CD4-positive, alpha-beta memory T cell (primary cell): ENCODE results near the gene GPS2. TPM values are rescaled to one million over a fixed set of nuclear protein-coding genes. Genes with fewer than 3 reads are reported as not detected.

ENCODE experiments used
- CTCF ChIA-PET: fragments of 350-600 bp; sonication (Branson Sonifier 250); formaldehyde crosslinking; loops from one replicate; lab custom pipeline; 2021; ENCODE audit warnings: inconsistent platforms; ENCODE audit not compliant: partially characterized antibody; lab: Charles Lee
- POLR2A ChIA-PET: fragments of 350-600 bp; sonication (Branson Sonifier 250); formaldehyde crosslinking; loops from one replicate; lab custom pipeline; 2021; ENCODE audit not compliant: partially characterized antibody; lab: Charles Lee
- DNase-seq, 5 donors: peaks; one replicate each; pipeline versions ENCODE4 v3.0.0 to v3.0.0-alpha.2; 2020 to 2022; ENCODE audit warnings: mixed read lengths in 1 of 5
- H3K27ac ChIP-seq: one replicate; pipeline ENCODE4 v1.7.0; 2013; ENCODE audit warnings: low read depth, low read length
- H3K27me3 ChIP-seq: 2 replicates; pipeline ENCODE4 v1.7.0; 2013; ENCODE audit warnings: mild to moderate bottlenecking, low read length, moderate library complexity; ENCODE audit not compliant: insufficient read depth
- H3K36me3 ChIP-seq: 2 replicates; pipeline ENCODE4 v1.7.0; 2013; ENCODE audit warnings: mild to moderate bottlenecking, low read length, moderate library complexity; ENCODE audit not compliant: insufficient read depth
- H3K4me1 ChIP-seq: 2 replicates; pipeline ENCODE4 v1.7.0; 2013; ENCODE audit warnings: mild to moderate bottlenecking, low read length, moderate library complexity; ENCODE audit not compliant: insufficient read depth
- H3K4me3 ChIP-seq, 2 donors: one replicate each; pipeline ENCODE4 v1.7.0; 2013; ENCODE audit warnings: low read length in 2 of 2, mild to moderate bottlenecking in 1 of 2
- H3K9me3 ChIP-seq, 2 donors: one replicate each; pipeline ENCODE4 v1.7.0; 2013; ENCODE audit warnings: low read length in 2 of 2, control low read depth in 1 of 2; ENCODE audit not compliant: control insufficient read depth in 1 of 2
- H3K27ac Mint-ChIP-seq, 7 donors: one replicate each; pipeline ENCODE4 v1.8.0; 2020 to 2021; ENCODE audit warnings: mixed read lengths in 7 of 7, mild to moderate bottlenecking in 6 of 7, inconsistent platforms in 3 of 7, moderate library complexity in 3 of 7
- H3K27me3 Mint-ChIP-seq, 2 donors: one replicate each; pipeline ENCODE4 v1.8.0; 2020 to 2021; ENCODE audit warnings: mixed read lengths in 2 of 2
- H3K36me3 Mint-ChIP-seq, 2 donors: one replicate each; pipeline ENCODE4 v1.8.0; 2020 to 2021; ENCODE audit warnings: mixed read lengths in 2 of 2, inconsistent platforms in 1 of 2, mild to moderate bottlenecking in 1 of 2
- H3K4me1 Mint-ChIP-seq, 4 donors: one replicate each; pipeline ENCODE4 v1.8.0; 2020 to 2021; ENCODE audit warnings: mixed read lengths in 4 of 4, mild to moderate bottlenecking in 1 of 4
- H3K4me3 Mint-ChIP-seq, 8 donors: one replicate each; pipeline ENCODE4 v1.8.0; 2020 to 2021; ENCODE audit warnings: mixed read lengths in 8 of 8, mild to moderate bottlenecking in 7 of 8, moderate library complexity in 6 of 8, inconsistent platforms in 3 of 8
- H3K9me3 Mint-ChIP-seq, 8 donors: one replicate each; pipeline ENCODE4 v1.8.0; 2020 to 2021; ENCODE audit warnings: mixed read lengths in 8 of 8, mild to moderate bottlenecking in 5 of 8, inconsistent platforms in 3 of 8, moderate library complexity in 1 of 8
- intact Hi-C: fragments of 100-400 bp; cut with micrococcal nuclease; formaldehyde crosslinking; loops from one replicate; pipeline ENCODE4 v1.15.1; 2023
- polyA plus RNA-seq, 2 donors: library from polyadenylated mRNA; unstranded; fragments of 300-500 nt; fragmentation: Illumina TruSeq; gene quantifications; one replicate each; pipeline ENCODE4 v1.2.3, GENCODE V29; 2021
- total RNA-seq, 2 experiments: library from RNA; stranded (reverse); gene quantifications; one replicate each; pipeline ENCODE4 v1.2.3, GENCODE V29; 2021

The GPS2 gene
- total and polyA plus RNA-seq, 4 experiments from 2014 or later = 101 to 132 (median 123) TPM

DNA sequence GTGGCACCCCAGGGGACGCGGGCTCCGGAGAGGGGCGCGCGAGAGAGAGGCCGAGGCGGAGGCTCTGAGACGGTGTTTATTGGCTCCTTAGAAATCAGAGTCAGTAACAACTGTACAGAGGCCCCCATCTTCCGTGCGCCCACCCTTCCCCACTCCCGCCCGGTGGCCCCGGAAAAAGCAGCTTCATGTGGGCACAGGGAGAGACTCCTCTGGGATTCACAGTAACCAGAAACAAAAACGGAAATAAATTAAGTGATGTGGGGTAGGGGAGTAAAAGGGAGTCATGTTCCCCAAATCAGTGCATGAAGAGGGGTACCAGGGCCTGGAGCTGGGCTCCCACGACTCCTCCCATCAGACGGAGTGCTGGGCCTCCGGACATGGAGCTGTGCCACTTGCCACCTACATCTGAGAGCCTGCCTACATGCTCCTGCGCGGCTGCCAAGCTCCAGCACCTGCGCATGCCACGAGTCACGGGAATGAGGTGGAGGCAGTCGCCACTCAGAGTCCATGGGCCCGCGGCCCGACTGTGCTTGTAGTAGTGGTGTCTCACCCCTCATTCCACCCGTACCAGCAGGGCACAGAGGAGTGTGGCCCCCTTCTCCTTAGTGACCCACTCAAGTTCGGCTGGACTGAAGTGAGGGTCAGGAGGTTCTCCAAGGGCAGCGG is 543 bp upstream of the GPS2 start:
- Mint-ChIP-seq H3K27me3 (no peaks in the 10 kb centered on the region), H3K9me3 (peaks cover 0 to 7% (median 0%) of the 10 kb centered on the region in 8 donors), H3K27ac (peak overlapping the region; percentile 92 to 98 (median 96)), H3K36me3 (peaks cover 44 to 67% of the 10 kb centered on the region in 2 donors), H3K4me1 (peaks cover 22 to 57% (median 36%) of the 10 kb centered on the region in 4 donors), H3K4me3 (peak overlapping the region; percentile 80 to 97 (median 92))
- Histone ChIP-seq H3K27me3 (no peaks in the 10 kb centered on the region), H3K4me1 (peaks cover 42% of the 10 kb centered on the region), H3K9me3 (no peaks in the 10 kb centered on the region), H3K4me3 (peak overlapping the region; percentile 68 to 76), H3K36me3 (peaks cover 52% of the 10 kb centered on the region), H3K27ac (peak overlapping the region; percentile 83)
- ChIA-PET POLR2A (interaction anchor here (0.6 to 9.3 kb wide), 22 partner anchors 10 to 371 kb away, joined by 3 to 187 read pairs (median 6); partner anchors contain the start of genes ACADVL, ACAP1, DLG4 and DVL2), CTCF (interaction anchor here (1.0 to 4.2 kb wide), 5 partner anchors 9 to 121 kb away, joined by 3 to 21 read pairs (median 5); partner anchors contain the start of gene ACAP1)
- intact Hi-C loops = loop anchor here (1.0 kb wide), 2 partner anchors 8 to 14 kb away; partner anchors contain the start of genes EIF5A and NEURL4
- DNase-seq = no peak

DNA sequence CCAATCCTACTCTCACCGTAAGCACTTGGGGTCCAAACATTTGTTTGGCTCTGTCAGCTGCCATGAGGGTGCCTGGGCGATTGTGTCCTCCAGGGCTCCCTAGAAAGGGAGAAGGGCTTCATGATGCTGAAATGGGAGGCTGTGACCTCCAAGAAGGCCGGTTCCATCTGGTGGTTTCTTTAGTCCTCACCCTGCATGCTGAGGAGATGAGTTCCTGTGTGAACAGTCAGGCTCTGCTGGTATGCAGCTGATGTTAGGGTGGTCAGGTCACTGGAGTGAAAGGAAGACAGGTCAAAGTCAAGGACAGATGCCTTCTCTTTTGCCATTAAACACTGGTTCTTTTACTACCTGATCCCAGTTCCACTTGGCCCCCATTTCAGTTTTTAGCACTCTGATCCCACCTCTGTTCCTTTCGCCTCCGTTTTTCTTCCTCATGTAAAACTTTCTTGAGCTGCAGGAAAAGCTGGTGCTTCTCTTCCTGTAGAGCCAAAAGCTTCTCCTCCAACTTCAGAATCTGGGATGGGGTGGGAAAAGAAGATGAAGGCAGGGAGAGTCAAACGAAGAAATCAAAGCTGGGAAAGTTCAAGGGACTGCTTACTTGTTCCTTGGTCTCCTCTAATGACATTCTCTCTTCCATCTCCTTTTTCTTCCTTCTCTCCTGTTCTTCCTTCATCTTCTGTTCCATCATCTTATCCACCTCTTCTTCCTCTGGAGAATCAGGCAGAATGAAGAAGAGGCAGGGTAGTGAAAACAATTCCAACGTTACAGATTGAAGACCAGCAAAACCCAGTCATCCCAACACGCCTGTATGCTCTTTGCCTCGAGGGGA is 1.1 kb downstream of the GPS2 start:
- CTCF ChIA-PET = interaction anchor here (0.6 to 4.2 kb wide), 7 partner anchors 8 to 123 kb away, joined by 3 to 21 read pairs (median 5); partner anchors contain the start of gene ACAP1
- intact Hi-C loops = no loop called here
- H3K4me3 ChIP-seq = peak overlapping the region; percentile 5 to 68
- no peak for DNase-seq
- H3K27me3 ChIP-seq = no peaks in the 10 kb centered on the region
- H3K4me3 Mint-ChIP-seq = peak overlapping the region; percentile 67 to 85 (median 83)
- H3K4me1 Mint-ChIP-seq = peaks cover 38 to 73% (median 52%) of the 10 kb centered on the region in 4 donors
- peaks cover 58% of the 10 kb centered on the region for H3K4me1 ChIP-seq
- no peaks in the 10 kb centered on the region for H3K9me3 ChIP-seq
- H3K36me3 ChIP-seq = peaks cover 67% of the 10 kb centered on the region
- peak overlapping the region; percentile 91 to 98 (median 95) for H3K27ac Mint-ChIP-seq
- peaks cover 57 to 80% of the 10 kb centered on the region in 2 donors for H3K36me3 Mint-ChIP-seq
- no peaks in the 10 kb centered on the region for H3K27me3 Mint-ChIP-seq
- POLR2A ChIA-PET = interaction anchor here (0.9 to 9.3 kb wide), 21 partner anchors 9 to 373 kb away, joined by 3 to 187 read pairs (median 7); partner anchors contain the start of genes ACADVL, ACAP1, DLG4 and DVL2
- peaks cover 0 to 7% (median 0%) of the 10 kb centered on the region in 8 donors for H3K9me3 Mint-ChIP-seq
- H3K27ac ChIP-seq = peak overlapping the region; percentile 83

DNA sequence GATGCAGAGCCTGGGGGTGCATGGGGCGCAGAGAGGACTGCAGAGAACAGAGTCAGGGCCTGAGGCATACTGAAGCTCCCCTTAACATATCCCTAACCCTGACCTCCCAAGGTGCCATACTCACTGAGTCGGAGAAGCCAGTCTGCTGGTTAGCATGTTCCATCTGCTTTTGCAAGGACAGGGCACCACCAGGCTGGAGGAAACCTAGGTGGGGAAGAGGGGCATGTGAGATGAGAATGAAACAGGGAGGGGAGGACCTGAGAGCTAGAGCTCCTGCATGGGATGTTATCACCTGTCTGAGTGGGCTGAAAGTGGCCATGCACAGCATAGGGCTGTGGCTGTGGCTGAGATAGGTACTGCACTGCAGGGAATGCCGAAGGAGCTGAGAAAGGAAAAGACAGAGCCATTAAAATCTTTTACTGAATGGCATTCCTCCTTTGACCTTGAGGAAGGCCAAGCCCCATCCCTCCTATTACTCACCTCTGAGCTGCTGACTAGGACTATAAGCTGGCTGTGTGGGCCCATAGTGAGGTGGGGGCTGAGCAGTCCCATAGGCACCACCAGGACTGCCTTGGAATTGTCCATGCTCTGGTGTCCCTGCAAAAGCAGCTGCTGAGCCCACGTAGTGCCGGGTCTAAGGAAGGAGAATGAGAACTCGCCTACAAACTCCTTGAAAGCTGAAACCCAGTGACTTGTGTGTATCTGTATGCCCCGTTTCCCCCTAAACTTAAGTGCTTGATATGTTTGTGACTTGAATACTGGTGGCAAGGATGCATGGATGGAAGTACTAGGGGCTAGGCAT is 1.9 kb downstream of the GPS2 start:
- no peak for DNase-seq
- Histone ChIP-seq H3K27me3 (no peaks in the 10 kb centered on the region), H3K4me1 (peaks cover 62% of the 10 kb centered on the region), H3K36me3 (peaks cover 62% of the 10 kb centered on the region), H3K4me3 (no peak overlapping the region), H3K9me3 (no peaks in the 10 kb centered on the region), H3K27ac (peak overlapping the region; percentile 83)
- H3K27ac Mint-ChIP-seq = peak overlapping the region; percentile 80 to 96 (median 92)
- CTCF ChIA-PET = interaction anchor here (0.6 to 4.2 kb wide), 5 partner anchors 9 to 23 kb away, joined by 3 to 21 read pairs (median 6); partner anchors contain the start of gene ACAP1
- POLR2A ChIA-PET = interaction anchor here (0.6 to 9.3 kb wide), 21 partner anchors 9 to 532 kb away, joined by 3 to 187 read pairs (median 5); partner anchors contain the start of genes ACADVL, ACAP1, DLG4 and DVL2
- H3K4me1 Mint-ChIP-seq = peaks cover 41 to 78% (median 58%) of the 10 kb centered on the region in 4 donors
- peaks cover 55 to 81% of the 10 kb centered on the region in 2 donors for H3K36me3 Mint-ChIP-seq
- H3K9me3 Mint-ChIP-seq = peaks cover 0 to 7% (median 0%) of the 10 kb centered on the region in 8 donors
- no peaks in the 10 kb centered on the region for H3K27me3 Mint-ChIP-seq
- H3K4me3 Mint-ChIP-seq = peak overlapping the region; percentile 41 to 84 (median 68)
- intact Hi-C loops = no loop called here

DNA sequence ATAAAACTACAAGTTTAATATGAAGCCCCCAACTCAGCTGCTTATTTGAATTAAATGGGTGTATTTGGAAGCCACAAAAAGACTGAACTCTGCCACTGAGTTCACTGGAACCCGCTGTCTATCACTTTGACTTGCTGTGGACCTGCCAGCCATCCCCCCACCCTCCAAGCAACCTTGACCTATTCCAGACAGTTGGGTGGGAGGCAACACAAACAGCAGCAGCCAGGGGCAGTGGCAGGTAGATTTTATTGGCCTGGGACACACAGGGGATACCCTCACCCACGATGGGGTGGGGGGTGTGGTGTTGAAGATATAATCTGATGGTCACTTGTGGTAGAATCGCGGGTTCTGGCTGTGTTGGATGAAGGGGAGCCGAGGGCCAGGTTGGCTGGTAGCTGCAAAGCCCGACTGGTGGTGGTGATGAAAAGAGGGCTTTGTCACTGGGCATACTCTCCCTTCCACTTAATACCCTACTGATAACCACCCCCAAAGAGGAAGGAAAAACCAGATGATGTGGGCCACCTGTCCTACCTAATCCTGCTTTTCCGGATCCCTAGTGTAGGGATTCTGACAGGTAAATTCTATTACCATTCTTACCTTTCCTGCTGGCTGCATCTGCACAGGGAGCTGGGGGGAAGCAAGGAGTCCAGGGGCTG is 2.6 kb downstream of the GPS2 start:
- Mint-ChIP-seq H3K27me3 (no peaks in the 10 kb centered on the region), H3K36me3 (peaks cover 52 to 75% of the 10 kb centered on the region in 2 donors), H3K9me3 (peaks cover 0 to 7% (median 0%) of the 10 kb centered on the region in 8 donors), H3K4me3 (peak overlapping the region in 5 of 8 donors; percentile 48 to 79 (median 67)), H3K4me1 (peaks cover 41 to 78% (median 58%) of the 10 kb centered on the region in 4 donors), H3K27ac (peak overlapping the region; percentile 78 to 96 (median 88))
- Histone ChIP-seq H3K36me3 (peaks cover 55% of the 10 kb centered on the region), H3K4me3 (no peak overlapping the region), H3K27me3 (no peaks in the 10 kb centered on the region), H3K4me1 (peaks cover 62% of the 10 kb centered on the region), H3K27ac (peak overlapping the region; percentile 83), H3K9me3 (no peaks in the 10 kb centered on the region)
- intact Hi-C loops = no loop called here
- DNase-seq = no peak
- POLR2A ChIA-PET = interaction anchor here (0.9 to 9.3 kb wide), 11 partner anchors 12 to 533 kb away, joined by 3 to 187 read pairs (median 5); partner anchors contain the start of genes ACAP1, NEURL4 and TMEM256
- CTCF ChIA-PET = interaction anchor here (1.5 to 4.2 kb wide), 3 partner anchors 17 to 24 kb away, joined by 4 to 21 read pairs (median 5); partner anchors contain the start of gene ACAP1

DNA sequence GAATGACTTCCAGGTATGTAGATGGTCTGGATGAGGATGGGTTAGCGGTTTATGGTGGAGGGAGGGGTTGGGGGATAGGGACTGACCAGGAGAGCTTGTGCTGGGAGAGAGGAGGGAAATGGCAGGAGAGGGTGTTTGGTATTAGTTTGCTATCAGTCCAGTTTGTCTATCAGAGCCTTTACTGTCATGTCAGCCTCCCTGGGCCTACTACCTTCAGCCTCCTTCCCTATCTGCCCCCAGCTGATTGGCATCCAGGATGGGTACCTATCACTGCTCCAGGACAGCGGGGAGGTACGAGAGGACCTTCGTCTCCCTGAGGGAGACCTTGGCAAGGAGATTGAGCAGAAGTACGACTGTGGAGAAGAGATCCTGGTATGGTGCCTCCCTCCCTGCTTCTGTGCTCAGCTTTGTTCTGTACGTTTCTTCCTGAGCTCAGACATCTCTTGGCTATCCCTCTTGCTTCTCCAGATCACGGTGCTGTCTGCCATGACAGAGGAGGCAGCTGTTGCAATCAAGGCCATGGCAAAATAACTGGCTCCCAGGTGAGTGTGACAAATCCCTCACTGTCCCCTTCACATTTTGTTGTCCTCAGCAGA is 4.0 kb downstream of the GPS2 start:
- H3K4me1 ChIP-seq = peaks cover 62% of the 10 kb centered on the region

More for the DNA sequence above, 4.0 kb downstream of the GPS2 start:
- peaks cover 40 to 84% (median 60%) of the 10 kb centered on the region in 4 donors for H3K4me1 Mint-ChIP-seq
- POLR2A ChIA-PET = interaction anchor here (0.5 to 9.3 kb wide), 10 partner anchors 10 to 845 kb away, joined by 3 to 187 read pairs (median 8); partner anchors contain the start of genes ACAP1, GABARAP and NEURL4
- CTCF ChIA-PET = interaction anchor here (1.2 to 1.6 kb wide), 3 partner anchors 10 to 24 kb away, joined by 5 to 6 read pairs (median 5); partner anchors contain the start of gene ACAP1
- H3K36me3 Mint-ChIP-seq = peaks cover 49 to 74% of the 10 kb centered on the region in 2 donors
- no peak overlapping the region for H3K4me3 ChIP-seq
- H3K4me3 Mint-ChIP-seq = peak overlapping the region in 4 of 8 donors; percentile 48 to 96 (median 84)
- DNase-seq = no peak
- H3K9me3 Mint-ChIP-seq = peaks cover 0 to 7% (median 0%) of the 10 kb centered on the region in 8 donors
- peaks cover 49% of the 10 kb centered on the region for H3K36me3 ChIP-seq
- peaks cover 0 to 4% of the 10 kb centered on the region in 2 donors for H3K27me3 Mint-ChIP-seq
- intact Hi-C loops = no loop called here
- no peaks in the 10 kb centered on the region for H3K9me3 ChIP-seq
- H3K27me3 ChIP-seq = no peaks in the 10 kb centered on the region
- H3K27ac ChIP-seq = peak overlapping the region; percentile 100
- peak overlapping the region; percentile 97 to 100 (median 99) for H3K27ac Mint-ChIP-seq
